ENCODE data around the gene SLC9A6.
"Not testable (repeated sequence)": the region's sequence is repeated elsewhere in the genome, so short reads cannot be mapped to it uniquely, and the experiment has no call there.

Gene SLC9A6

GRCh38 chrX:136063340-136064079, 78.3 kb downstream of the SLC9A6 start:
- DNase-seq (ENCODE audit: low spot score) = no peak

- DNase-seq (ENCODE audit: low spot score) = no peak
Observed at GRCh38 chrX:136064661-136065043, 79.4 kb downstream of the SLC9A6 start.

- no peak for DNase-seq (ENCODE audit: low spot score)
Observed at GRCh38 chrX:136065044-136065671, 79.9 kb downstream of the SLC9A6 start.

- no peak for DNase-seq (ENCODE audit: low spot score)
Observed at GRCh38 chrX:136067097-136067496, 81.9 kb downstream of the SLC9A6 start.

- no peak for DNase-seq (ENCODE audit: low spot score)
Observed at GRCh38 chrX:136067966-136068365, 82.7 kb downstream of the SLC9A6 start.

GRCh38 chrX:136076942-136077341, 91.7 kb downstream of the SLC9A6 start:
- DNase-seq (ENCODE audit: low spot score) = no peak

GRCh38 chrX:136080766-136081165, 95.5 kb downstream of the SLC9A6 start:
- DNase-seq (ENCODE audit: low spot score) = no peak

GRCh38 chrX:136086521-136086920, 101.3 kb downstream of the SLC9A6 start:
- no peak for DNase-seq (ENCODE audit: low spot score)

- not testable (repeated sequence) for DNase-seq (ENCODE audit: low spot score)
Observed at GRCh38 chrX:136091898-136092297, 106.7 kb downstream of the SLC9A6 start.

- no peak for DNase-seq (ENCODE audit: low spot score)
Observed at GRCh38 chrX:136094962-136095361, 109.7 kb downstream of the SLC9A6 start.

Measured in germinal center (tissue), 1 donor.